Hematopoietic multipotent progenitor cell treated with erythropoietin and hydrocortisone succinate and interleukin-3 and kit ligand, for 8 days (in vitro differentiated cells): ENCODE measurements around the gene CITED4.

ENCODE experiments used
- DNase-seq: peaks from one replicate; pipeline ENCODE4 v3.0.0-alpha.2; 2015

The CITED4 gene

DNA sequence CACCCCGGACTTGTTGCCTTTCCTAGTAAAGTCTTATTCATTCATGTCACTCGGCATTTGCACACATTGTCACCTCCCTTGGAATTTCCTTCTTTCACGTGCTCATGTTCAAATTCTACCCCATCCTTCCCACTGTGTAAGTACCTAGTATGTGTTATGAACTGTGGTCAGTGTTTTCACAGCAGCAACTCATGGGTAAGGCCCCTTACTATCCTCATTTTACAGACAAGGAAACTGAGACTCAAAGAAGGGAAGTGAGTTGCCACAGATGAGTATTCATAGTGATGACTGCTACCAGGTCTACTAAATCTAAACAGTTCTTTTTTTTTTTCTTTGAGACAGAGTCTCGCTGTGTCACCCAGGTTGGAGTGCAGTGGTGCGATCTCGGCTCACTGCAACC, 10.5 kb downstream of the CITED4 start:
- DNase-seq, result no peak

DNA sequence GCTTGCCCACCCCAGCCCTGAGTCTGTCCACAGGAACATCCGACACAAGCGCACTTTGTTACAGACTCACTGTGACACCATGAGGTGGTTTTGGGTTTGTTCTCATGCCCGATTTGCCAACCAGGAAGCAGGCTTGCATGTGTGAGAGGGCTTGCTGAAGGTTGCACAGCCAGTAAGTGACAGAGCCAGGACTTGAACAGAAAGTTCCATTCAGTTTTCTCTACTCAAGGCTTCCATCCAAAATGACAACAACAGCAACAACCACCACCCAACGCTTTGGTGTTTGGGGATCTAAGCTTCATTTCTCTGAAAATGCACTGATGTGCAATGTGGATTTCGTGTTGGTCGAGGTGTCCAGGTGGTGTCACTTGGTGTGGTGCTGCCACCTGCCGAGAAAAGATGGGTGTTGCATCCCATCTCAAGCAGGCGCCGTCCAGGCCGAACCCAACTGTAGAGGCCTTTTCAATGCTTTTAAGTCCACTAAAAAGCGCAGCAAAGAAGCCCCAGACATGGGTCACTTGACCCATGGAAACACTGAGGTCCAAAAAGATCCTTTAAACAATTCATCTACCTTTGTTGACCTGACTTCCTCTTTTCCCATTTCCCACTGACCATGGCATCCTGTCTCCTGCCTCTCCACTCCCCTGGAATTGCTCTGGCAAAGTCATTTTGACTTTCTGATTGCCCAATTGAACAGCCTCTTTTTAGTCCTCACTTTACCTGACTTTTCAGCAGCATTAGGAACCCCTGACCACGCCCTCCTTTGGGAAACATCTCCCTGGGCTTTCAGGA, 12.2 kb downstream of the CITED4 start:
- DNase-seq, result peak; percentile 85

DNA sequence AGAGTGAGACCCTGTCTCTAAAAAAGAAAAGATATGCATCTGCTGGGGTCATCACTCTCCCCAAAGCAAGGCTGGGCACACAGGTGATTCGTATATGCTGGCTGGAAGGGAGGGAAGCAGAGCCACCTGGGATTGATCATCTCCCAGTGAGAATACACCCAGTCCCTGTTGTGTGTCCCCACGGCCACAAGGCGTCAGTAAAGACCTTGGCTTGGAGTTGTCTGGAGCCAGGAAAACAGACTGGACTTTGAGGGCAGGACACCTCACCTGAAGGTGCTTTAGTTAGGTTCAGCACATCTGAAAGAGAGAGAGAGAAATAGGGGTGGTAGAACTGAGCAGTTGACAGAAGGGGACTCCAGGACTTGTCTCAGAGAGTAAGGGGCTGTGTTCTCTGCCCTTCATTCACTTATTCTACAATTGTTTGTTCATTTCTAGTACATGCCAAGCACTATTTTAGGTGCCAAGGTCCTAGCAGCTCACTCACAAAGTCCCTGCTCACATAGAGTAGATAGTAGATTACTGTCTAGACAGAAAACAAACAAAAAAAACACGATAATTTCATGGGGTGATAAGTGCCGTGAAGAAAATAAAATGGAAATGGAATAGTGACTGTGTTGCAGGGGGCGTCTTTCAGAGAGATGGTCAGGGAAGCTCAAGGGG, 13.5 kb downstream of the CITED4 start:
- DNase-seq, result peak; percentile 62

DNA sequence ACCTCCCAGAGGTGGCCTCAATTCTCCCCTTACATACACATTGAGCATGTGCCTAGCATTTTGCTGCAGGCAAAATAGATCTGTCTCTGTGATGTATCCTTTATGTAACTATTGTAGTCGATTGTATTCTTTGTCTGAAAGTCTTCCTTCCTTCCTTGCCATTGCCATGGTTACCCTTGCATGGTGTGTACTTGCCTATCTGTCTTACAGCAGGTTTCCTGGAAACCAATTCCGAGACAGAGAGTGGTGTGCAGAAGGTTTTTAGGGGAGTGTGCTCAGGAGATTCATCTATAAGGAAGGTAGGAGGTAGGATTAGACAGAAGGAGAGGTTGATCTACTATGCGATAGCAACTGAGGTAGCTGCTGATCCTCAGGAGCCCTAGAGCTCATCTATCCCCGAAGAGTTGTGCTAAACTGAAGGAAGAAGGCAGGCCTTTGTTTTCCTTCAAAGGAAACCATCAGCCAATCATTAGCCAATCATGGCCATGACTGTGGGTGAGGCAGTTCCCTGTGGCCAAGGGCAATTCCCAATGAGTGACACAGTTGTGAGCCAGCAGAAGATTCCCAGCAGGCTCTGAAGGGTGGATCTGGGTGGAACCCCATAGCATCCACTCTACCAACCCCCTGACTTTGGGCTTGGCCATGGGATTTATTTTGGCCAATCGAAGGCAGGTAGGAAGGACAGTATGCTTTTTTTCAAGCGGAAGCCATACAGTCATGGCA, 15.0 kb downstream of the CITED4 start:
- no peak for DNase-seq

DNA sequence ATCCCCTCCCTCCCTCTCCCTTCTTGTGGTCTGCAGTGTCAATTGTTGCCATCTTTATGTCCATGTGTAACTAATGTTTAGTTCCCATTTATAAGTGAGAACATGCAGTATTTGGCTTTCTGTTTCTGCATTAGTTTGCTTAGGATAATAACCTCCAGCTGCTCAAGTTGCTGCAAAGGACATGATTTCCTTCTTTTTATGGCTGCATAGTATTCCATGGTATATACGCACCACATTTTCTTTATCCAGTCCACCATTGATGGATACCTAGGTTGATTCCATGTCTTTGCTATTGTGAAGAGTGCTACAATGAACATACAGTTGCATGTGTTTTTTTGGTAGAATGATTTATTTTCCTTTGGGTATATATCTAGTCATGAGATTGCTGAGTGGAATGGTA, 16.3 kb downstream of the CITED4 start:
- no peak for DNase-seq

DNA sequence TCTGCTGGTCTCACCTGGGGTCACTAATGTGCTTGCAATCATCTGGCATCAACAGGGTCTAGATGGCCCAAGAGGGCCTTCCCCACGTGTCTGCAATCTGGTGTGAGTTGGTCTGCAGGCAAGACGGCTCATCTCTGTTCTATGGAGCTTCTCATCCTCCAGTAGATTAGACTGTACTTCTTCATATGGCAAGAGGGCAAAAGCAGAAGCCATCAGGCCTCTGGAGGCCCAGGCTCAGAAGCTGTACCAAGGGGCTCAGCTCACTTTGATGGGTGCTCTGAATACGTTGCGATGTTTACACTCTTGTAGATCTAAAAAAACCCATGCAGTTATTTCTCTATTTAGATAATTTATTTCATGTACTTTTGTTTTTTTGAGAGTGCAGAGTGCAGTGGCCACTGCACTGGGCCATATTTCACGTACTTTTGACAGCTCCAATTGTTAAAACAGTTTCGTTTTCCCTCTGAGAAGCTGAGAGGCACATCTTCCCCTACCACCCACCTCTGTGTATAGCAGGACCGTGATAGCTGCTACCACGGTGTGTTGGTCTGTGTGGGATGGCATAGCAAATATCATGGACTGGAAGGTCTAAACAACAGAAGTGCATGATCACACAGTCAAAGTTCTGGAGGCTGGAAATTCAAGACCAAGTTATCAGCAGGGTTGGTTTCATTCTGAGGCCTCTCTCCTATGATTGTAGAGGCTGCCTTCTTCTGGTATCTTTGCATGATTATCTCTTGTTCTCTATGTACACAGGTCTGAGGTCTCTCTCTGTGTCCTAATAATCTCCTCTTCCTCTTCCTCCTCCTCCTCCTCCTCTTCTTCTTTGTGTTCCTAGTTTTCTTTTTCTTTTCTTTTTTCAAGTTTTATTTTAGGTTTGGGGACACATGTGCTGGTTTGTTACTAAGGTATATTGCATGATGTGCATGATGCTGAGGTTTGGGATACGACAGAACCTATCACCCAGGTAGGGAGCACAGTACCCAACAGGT, 17.0 kb downstream of the CITED4 start:
- no peak for DNase-seq

DNA sequence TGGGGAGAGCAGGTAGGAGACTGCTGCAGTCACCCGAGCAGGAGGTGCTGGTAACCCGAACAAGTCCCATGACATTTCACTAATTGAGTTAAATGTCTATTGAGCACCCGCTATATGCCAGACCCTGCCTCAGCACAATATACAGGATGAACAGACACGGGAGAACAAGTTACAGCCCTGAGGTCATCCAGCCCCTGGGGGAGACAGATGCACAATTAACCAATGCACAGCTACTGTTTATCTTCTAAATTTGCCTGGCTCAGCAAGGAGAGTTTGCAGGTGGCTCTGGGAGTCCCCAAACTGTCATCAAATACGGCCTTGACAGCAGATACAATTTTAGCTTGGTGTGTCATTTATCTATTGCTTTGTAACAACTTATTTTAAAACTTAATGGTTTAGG, 18.1 kb downstream of the CITED4 start:
- DNase-seq, result no peak

DNA sequence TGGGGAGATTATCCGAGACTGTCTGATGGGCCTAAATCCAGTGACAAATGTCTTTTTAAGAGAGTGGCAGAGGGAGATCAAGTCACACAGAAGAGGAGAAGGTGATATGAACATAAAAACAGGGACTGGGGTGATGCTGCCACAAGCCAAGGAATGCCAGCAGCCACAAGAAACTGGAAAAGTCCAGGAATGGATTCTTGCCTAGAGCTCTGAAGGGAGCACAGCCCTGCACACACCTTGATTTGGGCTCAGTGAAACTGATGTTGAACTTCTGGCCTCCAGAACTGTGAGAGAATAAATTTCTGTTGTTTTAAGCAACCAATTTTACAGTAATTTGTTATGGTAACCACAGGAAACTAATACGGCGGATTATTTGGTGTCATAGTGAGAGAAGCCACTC, 19.5 kb downstream of the CITED4 start:
- no peak for DNase-seq

DNA sequence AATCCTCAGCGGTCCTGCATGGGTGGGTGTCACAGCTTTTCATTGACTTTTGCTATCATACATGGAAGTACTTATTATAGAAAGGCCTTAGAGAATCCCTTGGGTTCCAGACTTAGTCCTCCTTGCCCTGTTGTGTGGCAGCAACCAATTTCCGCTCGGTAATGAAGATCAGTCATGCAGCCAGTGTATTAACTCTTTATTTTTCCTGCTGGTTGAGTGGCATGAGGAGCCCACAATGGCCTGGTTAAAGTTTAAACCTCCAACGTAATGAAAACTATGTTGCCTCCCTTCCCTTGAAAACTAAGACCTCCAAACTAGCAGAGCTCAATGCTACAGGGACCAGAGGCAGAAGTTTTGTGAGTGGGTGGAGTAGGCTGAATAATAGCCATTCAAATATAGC, 20.0 kb downstream of the CITED4 start:
- no peak for DNase-seq

DNA sequence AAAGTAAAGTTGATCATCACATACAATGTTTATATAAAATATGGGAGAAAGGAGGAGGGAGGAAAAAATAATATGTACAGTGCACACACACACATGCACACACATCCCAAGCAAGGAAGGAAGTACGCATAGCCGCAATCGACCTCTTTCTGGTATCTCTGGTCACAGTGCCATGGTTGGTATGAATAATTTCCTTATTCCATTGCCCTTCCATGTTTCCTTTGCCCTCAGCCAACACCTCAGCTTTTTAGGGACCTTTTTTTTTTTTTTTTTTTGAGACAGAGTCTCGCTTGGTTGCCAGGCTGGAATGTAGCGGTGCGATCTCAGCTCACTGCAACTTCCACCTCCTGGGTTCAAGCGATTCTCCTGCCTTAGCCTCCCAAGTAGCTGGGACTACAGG, 20.6 kb downstream of the CITED4 start:
- DNase-seq, result no peak

DNA sequence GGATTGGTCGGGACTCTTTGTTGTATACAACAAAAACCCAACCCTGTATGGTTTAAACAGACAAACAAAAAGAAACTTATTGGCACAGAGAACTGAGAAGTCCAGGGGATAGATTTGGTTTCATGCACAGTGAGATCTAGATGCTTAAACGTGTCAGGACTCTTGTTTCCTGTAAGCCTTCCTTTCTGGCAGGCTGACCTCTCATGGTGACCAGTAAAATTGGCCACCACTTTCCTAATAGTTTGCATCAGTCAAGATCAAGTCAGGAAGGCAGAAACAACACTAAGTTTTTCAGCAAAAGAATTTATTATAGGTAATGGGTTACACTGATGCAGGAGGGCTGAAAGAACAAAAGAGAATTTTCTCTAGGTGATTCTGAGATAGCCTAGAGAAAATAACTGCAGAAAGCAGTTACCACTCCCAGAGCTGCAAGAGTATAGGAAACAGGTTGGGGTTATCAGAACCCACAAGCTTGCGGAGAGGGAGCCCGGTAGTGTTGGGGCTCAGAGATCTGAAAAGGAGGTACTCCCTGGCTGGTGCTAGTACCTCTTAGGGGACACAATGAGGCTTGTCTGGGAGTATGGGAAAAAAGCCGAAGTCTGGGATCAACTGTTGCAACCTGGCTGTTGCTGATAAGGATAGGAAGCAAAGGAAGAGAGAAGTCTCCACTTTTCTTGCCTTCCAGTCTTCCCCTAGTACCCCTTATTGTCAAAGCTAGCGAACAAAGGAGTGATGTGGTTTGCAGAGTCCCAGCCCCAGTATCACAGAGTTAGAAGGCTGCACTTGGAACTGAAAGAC, 21.4 kb downstream of the CITED4 start:
- DNase-seq, result peak; percentile 90

DNA sequence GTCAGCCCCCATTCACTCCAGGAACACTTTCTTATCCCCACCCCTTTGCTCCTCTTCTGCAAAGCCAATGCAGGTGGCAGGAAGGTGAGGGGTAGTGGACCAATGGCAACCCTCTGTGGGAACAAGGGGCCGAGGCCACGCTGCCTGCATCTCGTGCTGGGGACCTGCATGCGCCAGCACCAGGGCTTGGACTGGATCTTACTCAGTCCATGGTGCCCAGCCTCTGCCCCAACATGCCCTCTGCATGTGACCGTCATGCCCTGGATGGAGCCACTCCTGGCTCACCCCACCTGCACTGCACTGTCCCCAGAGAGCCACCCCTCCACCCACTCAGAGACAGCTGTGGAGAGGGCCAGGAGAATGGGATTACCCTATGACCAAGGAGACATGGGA, 22.2 kb downstream of the CITED4 start:
- DNase-seq, result no peak

DNA sequence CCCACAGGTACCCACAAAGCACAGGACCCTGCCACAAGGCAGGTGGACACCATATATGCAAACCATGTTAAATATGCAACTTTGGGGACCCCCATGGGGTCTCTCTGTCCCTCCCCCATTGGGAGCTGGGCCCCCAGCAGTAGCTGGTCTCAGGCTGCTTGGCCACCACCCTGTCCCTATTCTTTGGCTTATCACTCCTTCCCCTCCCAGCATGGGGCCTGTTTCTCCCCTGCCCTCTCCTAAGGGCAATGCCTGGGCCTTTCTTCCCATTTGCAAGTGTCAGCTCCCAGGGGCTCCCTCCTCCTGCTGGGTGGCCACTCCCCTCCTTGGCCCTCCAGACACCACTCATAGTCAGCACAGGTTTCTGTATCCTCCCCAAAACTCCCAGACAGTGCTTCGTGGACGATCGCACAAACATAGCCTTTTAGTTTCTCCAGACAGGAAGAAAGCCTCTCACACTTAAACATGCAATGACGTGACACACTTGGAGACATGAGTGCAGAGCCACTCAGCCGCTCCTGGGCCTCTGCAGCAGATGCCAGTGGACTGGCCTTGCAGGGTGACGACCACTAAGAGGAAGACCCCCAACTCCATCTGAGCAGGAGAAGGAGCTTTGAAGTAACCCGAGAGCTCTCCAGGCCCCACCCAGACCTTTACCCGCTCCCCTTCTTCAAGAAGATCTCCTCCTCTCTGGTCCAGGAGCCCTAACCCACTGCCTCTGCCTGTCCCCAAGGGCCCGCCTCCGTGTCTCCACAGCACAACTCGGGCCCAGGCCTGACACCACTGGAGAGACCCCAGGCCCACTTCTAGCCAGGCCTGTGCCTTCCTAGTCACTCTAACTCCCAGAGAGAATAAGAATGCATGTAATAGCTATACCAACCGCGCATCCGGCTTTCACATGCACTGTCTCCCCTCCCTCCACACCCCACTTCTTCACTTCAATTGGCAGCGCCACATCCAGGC, 22.9 kb downstream of the CITED4 start:
- no peak for DNase-seq

DNA sequence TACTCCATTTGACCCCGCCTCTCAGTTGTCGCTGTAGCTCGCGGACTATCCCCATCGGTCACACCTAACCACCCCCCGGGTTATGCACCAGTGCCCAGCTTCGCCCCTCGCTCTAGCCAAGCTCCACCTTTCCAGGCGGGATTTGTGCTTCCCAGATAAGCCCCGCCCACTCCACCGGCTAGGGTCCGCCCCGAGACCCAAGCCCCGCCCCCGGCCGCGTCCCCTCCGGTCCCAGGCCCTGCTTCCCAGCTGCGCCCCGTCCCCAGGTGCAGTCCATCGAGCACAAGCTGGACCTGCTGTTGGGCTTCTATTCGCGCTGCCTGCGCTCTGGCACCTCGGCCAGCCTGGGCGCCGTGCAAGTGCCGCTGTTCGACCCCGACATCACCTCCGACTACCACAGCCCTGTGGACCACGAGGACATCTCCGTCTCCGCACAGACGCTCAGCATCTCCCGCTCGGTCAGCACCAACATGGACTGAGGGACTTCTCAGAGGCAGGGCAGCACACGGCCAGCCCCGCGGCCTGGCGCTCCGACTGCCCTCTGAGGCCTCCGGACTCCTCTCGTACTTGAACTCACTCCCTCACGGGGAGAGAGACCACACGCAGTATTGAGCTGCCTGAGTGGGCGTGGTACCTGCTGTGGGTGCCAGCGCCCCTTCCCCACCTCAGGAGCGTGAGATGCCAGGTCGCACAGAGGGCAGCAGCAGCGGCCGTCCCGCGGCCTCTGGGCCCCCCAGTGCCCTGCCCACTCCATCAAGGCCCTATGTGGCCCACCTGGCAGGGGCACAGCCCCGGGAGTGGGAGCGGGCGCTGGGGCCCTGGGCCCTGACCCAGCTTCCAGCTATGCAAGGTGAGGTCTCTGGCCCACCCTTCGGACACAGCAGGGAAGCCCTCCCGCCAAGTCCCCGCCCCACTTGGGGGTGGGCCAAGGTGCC, 23.9 kb downstream of the CITED4 start:
- no peak for DNase-seq

DNA sequence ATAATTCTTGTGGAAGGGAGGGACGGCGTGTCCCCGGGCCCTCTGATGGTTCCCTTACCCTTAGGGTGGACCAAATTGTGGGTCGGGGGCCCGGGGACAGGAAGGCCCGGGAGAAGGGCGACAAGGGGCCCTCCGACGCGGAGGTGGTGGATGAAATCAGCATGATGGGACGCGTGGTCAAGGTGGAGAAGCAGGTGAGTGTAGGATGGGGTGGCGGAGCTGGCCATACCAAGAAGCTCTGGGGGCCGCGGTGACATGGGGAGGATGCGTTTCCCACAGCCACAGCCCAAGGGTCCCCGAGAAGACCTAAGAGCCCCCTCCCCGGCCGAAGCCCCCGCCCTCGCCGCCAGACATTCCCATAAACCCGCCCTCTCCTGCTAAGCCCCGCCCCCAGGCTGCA, 24.6 kb downstream of the CITED4 start:
- DNase-seq, result no peak

DNA sequence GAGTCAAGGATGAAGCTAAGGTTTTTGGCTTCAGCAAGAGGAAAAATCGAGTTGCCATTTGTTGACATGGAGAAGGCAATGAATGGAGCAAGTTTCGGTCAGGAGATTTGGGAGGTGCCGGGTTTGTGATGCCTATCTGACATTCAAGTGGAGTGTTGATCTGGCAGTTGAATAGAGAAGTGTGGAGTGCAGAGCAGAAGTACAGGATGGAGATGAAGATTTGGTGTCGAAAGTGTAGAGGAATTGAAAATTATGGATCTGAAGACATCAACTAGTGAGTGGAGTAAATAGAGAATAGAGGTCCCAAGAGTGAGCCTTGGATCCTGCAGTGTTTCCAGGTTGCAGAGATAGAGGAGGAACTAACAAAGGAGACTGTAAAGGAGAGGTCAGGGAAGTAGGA, 25.9 kb downstream of the CITED4 start:
- DNase-seq, result no peak

DNA sequence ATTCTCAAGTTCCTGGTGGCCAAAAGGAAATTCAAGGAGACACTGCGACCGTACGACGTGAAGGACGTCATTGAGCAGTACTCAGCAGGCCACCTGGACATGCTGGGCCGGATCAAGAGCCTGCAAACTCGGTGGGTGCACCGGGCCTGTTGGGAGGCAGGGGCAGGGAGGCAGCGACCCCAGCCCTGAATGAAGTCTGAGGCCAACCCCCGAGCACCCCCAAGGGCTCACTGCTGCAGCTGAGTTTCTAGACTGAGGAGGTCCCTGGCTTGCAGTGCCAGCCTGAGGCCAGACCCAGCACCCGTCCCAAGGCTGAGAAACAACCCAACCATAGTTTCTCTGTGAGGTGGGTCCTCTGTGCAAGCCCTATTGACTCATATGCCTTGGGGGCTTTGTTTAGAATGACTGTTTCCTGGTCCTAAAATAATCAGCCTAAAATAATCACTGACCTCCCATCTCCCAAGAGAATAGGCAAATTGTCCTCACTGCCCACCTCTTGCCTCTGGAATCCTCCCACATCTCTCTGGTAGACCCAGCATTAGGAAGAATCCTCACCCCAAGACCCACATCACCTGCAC, 27.1 kb downstream of the CITED4 start:
- no peak for DNase-seq

DNA sequence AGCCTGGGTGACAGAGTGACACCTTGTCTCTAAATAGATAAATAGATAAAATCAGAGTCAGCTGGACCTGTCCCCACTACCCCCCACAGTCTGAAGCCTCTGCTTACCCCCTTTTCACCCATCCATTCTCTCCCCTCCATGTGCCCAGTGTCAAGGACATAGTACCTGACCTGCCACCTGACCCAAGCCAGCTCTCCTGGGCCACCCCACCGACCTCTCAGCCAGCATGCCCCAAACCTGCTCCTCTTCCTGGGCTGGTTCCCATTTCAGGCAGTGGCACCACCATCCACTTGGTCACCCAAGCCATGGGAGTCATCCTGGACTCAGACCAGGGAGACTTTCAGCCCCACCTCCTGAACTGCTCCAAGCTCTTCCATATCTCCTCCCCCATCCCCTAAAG, 28.2 kb downstream of the CITED4 start:
- no peak for DNase-seq
